ENCODE measurements around the gene ENTHD1. TPM values are rescaled to one million over a fixed set of nuclear protein-coding genes. Genes with fewer than 3 reads are reported as not detected.
A peak's percentile ranks its signal among the peaks of the same experiment; 100 is the strongest.

The ENTHD1 gene
- total RNA-seq, 1 donor from 2014 or later = not detected

- Mint-ChIP-seq H3K27ac (ENCODE audit: unreplicated experiment) (peak overlapping the region; percentile 19), H3K4me1 (ENCODE audit: low read depth) (peaks cover 41% of the 10 kb centered on the region), H3K36me3 (ENCODE audit: low read depth) (no peaks in the 10 kb centered on the region), H3K4me3 (ENCODE audit: unreplicated experiment) (no peak overlapping the region), H3K27me3 (ENCODE audit: low read depth) (no peaks in the 10 kb centered on the region), H3K9me3 (ENCODE audit: low read depth) (no peaks in the 10 kb centered on the region)
- DNase-seq (ENCODE audit: low spot score) = no peak
- no peak for TF ChIP-seq CTCF (IDR thresholded peaks at IDR 0.05)
Measured at GRCh38 chr22:39818094-39818493, 75.5 kb downstream of the ENTHD1 start.

GRCh38 chr22:39815932-39816331 lies 77.6 kb downstream of the ENTHD1 start:
- Mint-ChIP-seq H3K27me3 (ENCODE audit: low read depth) (no peaks in the 10 kb centered on the region), H3K9me3 (ENCODE audit: low read depth) (no peaks in the 10 kb centered on the region)

GRCh38 chr22:39814899-39815298 lies 78.7 kb downstream of the ENTHD1 start:
- Mint-ChIP-seq H3K27ac (ENCODE audit: unreplicated experiment) (peak overlapping the region; percentile 3), H3K4me1 (ENCODE audit: low read depth) (peaks cover 29% of the 10 kb centered on the region), H3K9me3 (ENCODE audit: low read depth) (no peaks in the 10 kb centered on the region), H3K27me3 (ENCODE audit: low read depth) (no peaks in the 10 kb centered on the region), H3K36me3 (ENCODE audit: low read depth) (no peaks in the 10 kb centered on the region), H3K4me3 (ENCODE audit: unreplicated experiment) (no peak overlapping the region)
- TF ChIP-seq CTCF (IDR thresholded peaks at IDR 0.05) = no peak
- no peak for DNase-seq (ENCODE audit: low spot score)

More at GRCh38 chr22:39815932-39816331, 77.6 kb downstream of the ENTHD1 start:
- Mint-ChIP-seq H3K4me3 (ENCODE audit: unreplicated experiment) (no peak overlapping the region), H3K4me1 (ENCODE audit: low read depth) (peaks cover 40% of the 10 kb centered on the region), H3K27ac (ENCODE audit: unreplicated experiment) (no peak overlapping the region), H3K36me3 (ENCODE audit: low read depth) (no peaks in the 10 kb centered on the region)
- TF ChIP-seq CTCF (IDR thresholded peaks at IDR 0.05) = no peak
- DNase-seq (ENCODE audit: low spot score) = no peak

GRCh38 chr22:39809772-39810557 lies 83.6 kb downstream of the ENTHD1 start:
- Mint-ChIP-seq H3K27me3 (ENCODE audit: low read depth) (peaks cover 5% of the 10 kb centered on the region), H3K4me1 (ENCODE audit: low read depth) (peaks cover 3% of the 10 kb centered on the region), H3K9me3 (ENCODE audit: low read depth) (no peaks in the 10 kb centered on the region), H3K27ac (ENCODE audit: unreplicated experiment) (no peak overlapping the region), H3K4me3 (ENCODE audit: unreplicated experiment) (no peak overlapping the region), H3K36me3 (ENCODE audit: low read depth) (peaks cover 2% of the 10 kb centered on the region)
- DNase-seq (ENCODE audit: low spot score) = no peak
- no peak for TF ChIP-seq CTCF (IDR thresholded peaks at IDR 0.05)

GRCh38 chr22:39808081-39808480 lies 85.5 kb downstream of the ENTHD1 start:
- Mint-ChIP-seq H3K36me3 (ENCODE audit: low read depth) (peaks cover 2% of the 10 kb centered on the region), H3K27ac (ENCODE audit: unreplicated experiment) (no peak overlapping the region), H3K4me3 (ENCODE audit: unreplicated experiment) (no peak overlapping the region), H3K27me3 (ENCODE audit: low read depth) (peaks cover 12% of the 10 kb centered on the region), H3K9me3 (ENCODE audit: low read depth) (no peaks in the 10 kb centered on the region), H3K4me1 (ENCODE audit: low read depth) (no peaks in the 10 kb centered on the region)
- DNase-seq (ENCODE audit: low spot score) = no peak
- TF ChIP-seq CTCF (IDR thresholded peaks at IDR 0.05) = peak; percentile 31
